CD8-positive, alpha-beta memory T cell (primary cell): ENCODE results near the gene PNMA6F. TPM values are rescaled to one million over a fixed set of nuclear protein-coding genes. Genes with fewer than 3 reads are reported as not detected.
A peak's percentile ranks its signal among the peaks of the same experiment; 100 is the strongest.

Experiments
- CTCF ChIA-PET: fragments of 350-600 bp; sonication (Branson Sonifier 250); formaldehyde crosslinking; loops from one replicate; lab custom pipeline; 2021; ENCODE audit warnings: antibody characterized with exemption; lab: Charles Lee
- POLR2A ChIA-PET: fragments of 350-600 bp; sonication (Branson Sonifier 250); formaldehyde crosslinking; loops from one replicate; lab custom pipeline; 2021; ENCODE audit warnings: antibody characterized with exemption; lab: Charles Lee
- DNase-seq, 5 donors: peaks; one replicate each; pipeline versions ENCODE4 v3.0.0 to v3.0.0-alpha.2; 2020 to 2022; ENCODE audit warnings: mixed read lengths in 1 of 5
- H3K27ac ChIP-seq: one replicate; pipeline ENCODE4 v1.7.0; 2013; ENCODE audit warnings: low read depth, mild to moderate bottlenecking, low read length, moderate library complexity
- H3K27me3 ChIP-seq: 2 replicates; pipeline ENCODE4 v1.7.0; 2013; ENCODE audit warnings: low read length, mild to moderate bottlenecking; ENCODE audit not compliant: insufficient read depth, poor library complexity, severe bottlenecking
- H3K36me3 ChIP-seq: 2 replicates; pipeline ENCODE4 v1.7.0; 2013; ENCODE audit warnings: mild to moderate bottlenecking, low read length, moderate library complexity; ENCODE audit not compliant: insufficient read depth
- H3K4me1 ChIP-seq: 2 replicates; pipeline ENCODE4 v1.7.0; 2013; ENCODE audit warnings: mild to moderate bottlenecking, low read length, moderate library complexity; ENCODE audit not compliant: insufficient read depth
- H3K4me3 ChIP-seq: 2 replicates; pipeline ENCODE4 v1.7.0; 2013; ENCODE audit warnings: mild to moderate bottlenecking, low read length
- H3K9me3 ChIP-seq: 2 replicates; pipeline ENCODE4 v1.7.0; 2013; ENCODE audit warnings: mild to moderate bottlenecking, low read length
- H3K27ac Mint-ChIP-seq, 8 donors: one replicate each; pipeline ENCODE4 v1.8.0; 2020 to 2021; ENCODE audit warnings: mixed read lengths in 8 of 8, mild to moderate bottlenecking in 6 of 8, inconsistent platforms in 3 of 8, moderate library complexity in 3 of 8
- H3K27me3 Mint-ChIP-seq, 2 donors: one replicate each; pipeline ENCODE4 v1.8.0; 2020 to 2021; ENCODE audit warnings: mixed read lengths in 2 of 2, mild to moderate bottlenecking in 1 of 2, moderate library complexity in 1 of 2
- H3K36me3 Mint-ChIP-seq, 3 donors: one replicate each; pipeline ENCODE4 v1.8.0; 2020 to 2021; ENCODE audit warnings: mixed read lengths in 3 of 3, inconsistent platforms in 1 of 3, mild to moderate bottlenecking in 1 of 3
- H3K4me1 Mint-ChIP-seq, 3 donors: one replicate each; pipeline ENCODE4 v1.8.0; 2020 to 2021; ENCODE audit warnings: mixed read lengths in 3 of 3, inconsistent platforms in 1 of 3, mild to moderate bottlenecking in 1 of 3
- H3K4me3 Mint-ChIP-seq, 7 donors: one replicate each; pipeline ENCODE4 v1.8.0; 2020 to 2021; ENCODE audit warnings: mixed read lengths in 7 of 7, mild to moderate bottlenecking in 6 of 7, moderate library complexity in 4 of 7, inconsistent platforms in 2 of 7
- H3K9me3 Mint-ChIP-seq, 5 donors: one replicate each; pipeline ENCODE4 v1.8.0; 2020 to 2022; ENCODE audit warnings: mixed read lengths in 5 of 5, mild to moderate bottlenecking in 3 of 5, moderate library complexity in 2 of 5, inconsistent platforms in 1 of 5
- polyA plus RNA-seq: library from polyadenylated mRNA; unstranded; fragments of 300-500 nt; fragmentation: Illumina TruSeq; gene quantifications from one replicate; pipeline ENCODE4 v1.2.3, GENCODE V29; 2021
- total RNA-seq, 2 experiments: library from RNA; stranded (reverse); gene quantifications; one replicate each; pipeline ENCODE4 v1.2.3, GENCODE V29; 2021

The PNMA6F gene
- total and polyA plus RNA-seq, 3 experiments from 2014 or later = not detected

- Mint-ChIP-seq H3K9me3 (peaks cover 0 to 19% (median 5%) of the 10 kb centered on the region in 5 donors), H3K4me1 (no peaks in the 10 kb centered on the region), H3K27me3 (peaks cover 0 to 5% of the 10 kb centered on the region in 2 donors), H3K36me3 (peaks cover 0 to 6% (median 0%) of the 10 kb centered on the region in 3 donors), H3K27ac (no peak overlapping the region), H3K4me3 (no peak overlapping the region)
- Histone ChIP-seq H3K27ac (no peak overlapping the region), H3K9me3 (no peaks in the 10 kb centered on the region), H3K4me1 (no peaks in the 10 kb centered on the region), H3K27me3 (no peaks in the 10 kb centered on the region), H3K4me3 (no peak overlapping the region), H3K36me3 (no peaks in the 10 kb centered on the region)
- POLR2A ChIA-PET = no interaction called here
- DNase-seq = no peak
- CTCF ChIA-PET = no interaction called here
Measured at GRCh38 chrX:153357877-153358276, 36.3 kb upstream of the PNMA6F start.

GRCh38 chrX:153353416-153353815 lies 31.8 kb upstream of the PNMA6F start:
- Histone ChIP-seq H3K27ac (no peak overlapping the region), H3K4me3 (no peak overlapping the region), H3K4me1 (no peaks in the 10 kb centered on the region), H3K9me3 (no peaks in the 10 kb centered on the region), H3K36me3 (no peaks in the 10 kb centered on the region), H3K27me3 (no peaks in the 10 kb centered on the region)
- H3K9me3 Mint-ChIP-seq = peaks cover 0 to 10% (median 2%) of the 10 kb centered on the region in 5 donors
- H3K27me3 Mint-ChIP-seq = peaks cover 0 to 3% of the 10 kb centered on the region in 2 donors
- DNase-seq = no peak
- ChIA-PET CTCF (no interaction called here), POLR2A (no interaction called here)
- H3K36me3 Mint-ChIP-seq = peaks cover 3 to 20% (median 5%) of the 10 kb centered on the region in 3 donors
- peaks cover 0 to 3% (median 0%) of the 10 kb centered on the region in 3 donors for H3K4me1 Mint-ChIP-seq
- H3K27ac Mint-ChIP-seq = no peak overlapping the region
- no peak overlapping the region for H3K4me3 Mint-ChIP-seq

GRCh38 chrX:153352858-153353257 lies 31.3 kb upstream of the PNMA6F start:
- peaks cover 0 to 5% (median 2%) of the 10 kb centered on the region in 5 donors for H3K9me3 Mint-ChIP-seq
- no peaks in the 10 kb centered on the region for H3K4me1 ChIP-seq
- no peak for DNase-seq
- H3K4me3 Mint-ChIP-seq = no peak overlapping the region
- CTCF ChIA-PET = no interaction called here
- no peak overlapping the region for H3K27ac Mint-ChIP-seq
- H3K9me3 ChIP-seq = no peaks in the 10 kb centered on the region
- H3K4me3 ChIP-seq = no peak overlapping the region
- POLR2A ChIA-PET = no interaction called here
- no peak overlapping the region for H3K27ac ChIP-seq
- H3K4me1 Mint-ChIP-seq = peaks cover 0 to 3% (median 0%) of the 10 kb centered on the region in 3 donors
- no peaks in the 10 kb centered on the region for H3K36me3 ChIP-seq
- peaks cover 0 to 2% of the 10 kb centered on the region in 2 donors for H3K27me3 Mint-ChIP-seq
- no peaks in the 10 kb centered on the region for H3K27me3 ChIP-seq
- H3K36me3 Mint-ChIP-seq = peaks cover 3 to 24% (median 5%) of the 10 kb centered on the region in 3 donors

GRCh38 chrX:153351981-153352380 lies 30.4 kb upstream of the PNMA6F start:
- peak overlapping the region in 2 of 8 donors; percentile 52 to 78 for H3K27ac Mint-ChIP-seq
- H3K27me3 Mint-ChIP-seq = peaks cover 0 to 2% of the 10 kb centered on the region in 2 donors
- peaks cover 3 to 33% (median 5%) of the 10 kb centered on the region in 3 donors for H3K36me3 Mint-ChIP-seq
- H3K4me3 Mint-ChIP-seq = no peak overlapping the region
- no peak overlapping the region for H3K4me3 ChIP-seq
- H3K4me1 Mint-ChIP-seq = peaks cover 0 to 3% (median 0%) of the 10 kb centered on the region in 3 donors
- no peaks in the 10 kb centered on the region for H3K9me3 Mint-ChIP-seq
- no peaks in the 10 kb centered on the region for H3K4me1 ChIP-seq
- no peaks in the 10 kb centered on the region for H3K27me3 ChIP-seq
- ChIA-PET CTCF (no interaction called here), POLR2A (no interaction called here)
- DNase-seq = no peak
- H3K27ac ChIP-seq = no peak overlapping the region
- H3K9me3 ChIP-seq = no peaks in the 10 kb centered on the region
- no peaks in the 10 kb centered on the region for H3K36me3 ChIP-seq

GRCh38 chrX:153349952-153350351 lies 28.4 kb upstream of the PNMA6F start:
- Histone ChIP-seq H3K9me3 (no peaks in the 10 kb centered on the region), H3K27ac (no peak overlapping the region), H3K27me3 (no peaks in the 10 kb centered on the region), H3K4me3 (no peak overlapping the region), H3K36me3 (no peaks in the 10 kb centered on the region), H3K4me1 (no peaks in the 10 kb centered on the region)
- H3K4me1 Mint-ChIP-seq = peaks cover 0 to 3% (median 0%) of the 10 kb centered on the region in 3 donors
- no peak overlapping the region for H3K4me3 Mint-ChIP-seq
- ChIA-PET CTCF (no interaction called here), POLR2A (no interaction called here)
- H3K36me3 Mint-ChIP-seq = peaks cover 3 to 43% (median 8%) of the 10 kb centered on the region in 3 donors
- no peaks in the 10 kb centered on the region for H3K9me3 Mint-ChIP-seq
- no peak overlapping the region for H3K27ac Mint-ChIP-seq
- no peak for DNase-seq
- peaks cover 0 to 4% of the 10 kb centered on the region in 2 donors for H3K27me3 Mint-ChIP-seq

- no peaks in the 10 kb centered on the region for H3K9me3 ChIP-seq
- ChIA-PET POLR2A (no interaction called here), CTCF (no interaction called here)
- no peaks in the 10 kb centered on the region for H3K36me3 ChIP-seq
- DNase-seq = no peak
- no peak overlapping the region for H3K27ac ChIP-seq
- peaks cover 0 to 3% of the 10 kb centered on the region in 2 donors for H3K27me3 Mint-ChIP-seq
- peaks cover 4 to 7% (median 5%) of the 10 kb centered on the region in 3 donors for H3K4me1 Mint-ChIP-seq
- no peaks in the 10 kb centered on the region for H3K9me3 Mint-ChIP-seq
- H3K4me1 ChIP-seq = peaks cover 15% of the 10 kb centered on the region
- H3K36me3 Mint-ChIP-seq = peaks cover 3 to 57% (median 8%) of the 10 kb centered on the region in 3 donors
- H3K4me3 Mint-ChIP-seq = no peak overlapping the region
- no peaks in the 10 kb centered on the region for H3K27me3 ChIP-seq
- no peak overlapping the region for H3K27ac Mint-ChIP-seq
- H3K4me3 ChIP-seq = no peak overlapping the region
Measured at GRCh38 chrX:153348421-153348820, 26.9 kb upstream of the PNMA6F start.

- Histone ChIP-seq H3K4me1 (peaks cover 22% of the 10 kb centered on the region), H3K4me3 (no peak overlapping the region), H3K27me3 (no peaks in the 10 kb centered on the region), H3K36me3 (no peaks in the 10 kb centered on the region), H3K9me3 (no peaks in the 10 kb centered on the region), H3K27ac (no peak overlapping the region)
- no peak for DNase-seq
- H3K27ac Mint-ChIP-seq = no peak overlapping the region
- peaks cover 0 to 3% of the 10 kb centered on the region in 2 donors for H3K27me3 Mint-ChIP-seq
- no peak overlapping the region for H3K4me3 Mint-ChIP-seq
- H3K9me3 Mint-ChIP-seq = no peaks in the 10 kb centered on the region
- H3K4me1 Mint-ChIP-seq = peaks cover 4 to 16% (median 12%) of the 10 kb centered on the region in 3 donors
- CTCF ChIA-PET = no interaction called here
- peaks cover 7 to 63% (median 8%) of the 10 kb centered on the region in 3 donors for H3K36me3 Mint-ChIP-seq
- POLR2A ChIA-PET = no interaction called here
Measured at GRCh38 chrX:153347530-153347929, 26.0 kb upstream of the PNMA6F start.

- Mint-ChIP-seq H3K27me3 (peaks cover 0 to 3% of the 10 kb centered on the region in 2 donors), H3K27ac (peak overlapping the region in 3 of 8 donors; percentile 20 to 60 (median 46)), H3K9me3 (no peaks in the 10 kb centered on the region), H3K4me3 (no peak overlapping the region), H3K4me1 (peaks cover 19 to 40% (median 37%) of the 10 kb centered on the region in 3 donors), H3K36me3 (peaks cover 12 to 66% (median 15%) of the 10 kb centered on the region in 3 donors)
- Histone ChIP-seq H3K4me1 (peaks cover 33% of the 10 kb centered on the region), H3K27ac (no peak overlapping the region), H3K4me3 (no peak overlapping the region), H3K27me3 (no peaks in the 10 kb centered on the region), H3K36me3 (no peaks in the 10 kb centered on the region), H3K9me3 (no peaks in the 10 kb centered on the region)
- CTCF ChIA-PET = no interaction called here
- POLR2A ChIA-PET = no interaction called here
- no peak for DNase-seq
Measured at GRCh38 chrX:153343674-153344073, 22.1 kb upstream of the PNMA6F start.
